ENCODE measurements around the gene ATRNL1.

DNA sequence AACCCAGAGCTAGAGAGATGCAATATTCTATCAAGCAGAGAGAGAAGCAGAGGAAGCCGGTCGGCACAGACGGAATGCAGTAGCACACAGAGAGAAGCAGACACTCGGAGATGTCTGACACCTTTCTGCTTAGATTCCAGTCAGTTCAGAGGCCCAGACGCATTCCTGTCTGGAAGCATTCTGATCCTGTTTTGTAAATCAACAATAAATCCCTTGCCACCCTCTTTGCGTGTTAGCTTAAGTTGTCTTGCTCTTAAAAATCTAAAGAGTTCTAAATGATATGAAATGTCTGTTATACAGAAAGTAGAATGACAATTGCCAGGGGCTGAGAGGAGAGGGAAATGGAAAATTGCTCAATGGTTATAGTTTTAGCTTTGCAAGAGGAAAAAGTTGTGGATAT is 27.4 kb upstream of the ATRNL1 start:
- TF ChIP-seq, protein P1, sequence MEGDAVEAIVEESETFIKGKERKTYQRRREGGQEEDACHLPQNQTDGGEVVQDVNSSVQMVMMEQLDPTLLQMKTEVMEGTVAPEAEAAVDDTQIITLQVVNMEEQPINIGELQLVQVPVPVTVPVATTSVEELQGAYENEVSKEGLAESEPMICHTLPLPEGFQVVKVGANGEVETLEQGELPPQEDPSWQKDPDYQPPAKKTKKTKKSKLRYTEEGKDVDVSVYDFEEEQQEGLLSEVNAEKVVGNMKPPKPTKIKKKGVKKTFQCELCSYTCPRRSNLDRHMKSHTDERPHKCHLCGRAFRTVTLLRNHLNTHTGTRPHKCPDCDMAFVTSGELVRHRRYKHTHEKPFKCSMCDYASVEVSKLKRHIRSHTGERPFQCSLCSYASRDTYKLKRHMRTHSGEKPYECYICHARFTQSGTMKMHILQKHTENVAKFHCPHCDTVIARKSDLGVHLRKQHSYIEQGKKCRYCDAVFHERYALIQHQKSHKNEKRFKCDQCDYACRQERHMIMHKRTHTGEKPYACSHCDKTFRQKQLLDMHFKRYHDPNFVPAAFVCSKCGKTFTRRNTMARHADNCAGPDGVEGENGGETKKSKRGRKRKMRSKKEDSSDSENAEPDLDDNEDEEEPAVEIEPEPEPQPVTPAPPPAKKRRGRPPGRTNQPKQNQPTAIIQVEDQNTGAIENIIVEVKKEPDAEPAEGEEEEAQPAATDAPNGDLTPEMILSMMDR (conservative IDR thresholded peaks at IDR 0.05; ENCODE audit: low read length) = no peak
- no peak for TF ChIP-seq EZH2phosphoT487 (IDR thresholded peaks at IDR 0.05; ENCODE audit: borderline replicate concordance, low read depth, low read length)
